ENCODE results near the gene ADIG. TPM values are rescaled to one million over a fixed set of nuclear protein-coding genes. Genes with fewer than 3 reads are reported as not detected.

ADIG gene
- total and polyA plus RNA-seq, 2 of the 13 experiments (the other 11 are each of a cell fraction or from before 2014, with no cell fraction given), result 0.15 TPM; not detected in 1

DNA sequence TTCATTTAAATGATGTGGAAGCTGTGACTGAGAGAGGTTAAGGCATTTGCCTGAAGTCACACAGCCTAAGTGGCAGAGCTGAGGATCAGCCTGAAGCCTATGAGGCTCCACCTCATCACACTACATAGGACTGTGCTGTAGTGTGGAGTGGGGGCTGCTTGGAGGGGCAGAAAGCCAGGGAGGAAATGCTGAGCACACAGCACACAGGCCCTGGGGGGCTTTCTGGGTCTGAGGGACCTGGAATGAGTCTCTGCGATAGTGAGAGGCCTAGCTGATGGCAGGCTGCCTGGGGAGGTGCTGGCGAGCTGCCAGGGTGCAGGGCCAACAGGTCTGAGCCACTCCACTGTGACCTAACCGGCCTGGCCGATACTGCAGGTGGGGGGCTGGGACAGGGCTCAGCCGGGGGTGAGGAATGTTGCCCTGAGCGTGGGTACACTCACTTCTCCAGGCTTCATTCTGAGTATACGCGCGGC, 18.4 kb downstream of the ADIG start (continued):
- TF ChIP-seq ZNF766 (CRISPR knock-in tag; IDR thresholded peaks at IDR 0.05; ENCODE audit: borderline replicate concordance), result no peak
- TF ChIP-seq, protein P1, sequence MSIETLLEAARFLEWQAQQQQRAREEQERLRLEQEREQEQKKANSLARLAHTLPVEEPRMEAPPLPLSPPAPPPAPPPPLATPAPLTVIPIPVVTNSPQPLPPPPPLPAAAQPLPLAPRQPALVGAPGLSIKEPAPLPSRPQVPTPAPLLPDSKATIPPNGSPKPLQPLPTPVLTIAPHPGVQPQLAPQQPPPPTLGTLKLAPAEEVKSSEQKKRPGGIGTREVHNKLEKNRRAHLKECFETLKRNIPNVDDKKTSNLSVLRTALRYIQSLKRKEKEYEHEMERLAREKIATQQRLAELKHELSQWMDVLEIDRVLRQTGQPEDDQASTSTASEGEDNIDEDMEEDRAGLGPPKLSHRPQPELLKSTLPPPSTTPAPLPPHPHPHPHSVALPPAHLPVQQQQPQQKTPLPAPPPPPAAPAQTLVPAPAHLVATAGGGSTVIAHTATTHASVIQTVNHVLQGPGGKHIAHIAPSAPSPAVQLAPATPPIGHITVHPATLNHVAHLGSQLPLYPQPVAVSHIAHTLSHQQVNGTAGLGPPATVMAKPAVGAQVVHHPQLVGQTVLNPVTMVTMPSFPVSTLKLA (IDR thresholded peaks at IDR 0.05), result no peak
- TF ChIP-seq ZNF883 (CRISPR knock-in tag; IDR thresholded peaks at IDR 0.05; ENCODE audit: not compliant biosample characterization), result no peak
- peak; percentile 55; the same call in 1 of the 2 replicates for TF ChIP-seq ZNF615 (CRISPR knock-in tag; IDR thresholded peaks at IDR 0.05; ENCODE audit: borderline replicate concordance)
- TF ChIP-seq, protein P2, sequence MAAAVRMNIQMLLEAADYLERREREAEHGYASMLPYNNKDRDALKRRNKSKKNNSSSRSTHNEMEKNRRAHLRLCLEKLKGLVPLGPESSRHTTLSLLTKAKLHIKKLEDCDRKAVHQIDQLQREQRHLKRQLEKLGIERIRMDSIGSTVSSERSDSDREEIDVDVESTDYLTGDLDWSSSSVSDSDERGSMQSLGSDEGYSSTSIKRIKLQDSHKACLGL (CRISPR knock-in tag; IDR thresholded peaks at IDR 0.05), result no peak
- no peak for TF ChIP-seq NCOA2 (CRISPR knock-in tag; IDR thresholded peaks at IDR 0.05)
- no peak for TF ChIP-seq ZNF382 (CRISPR knock-in tag; IDR thresholded peaks at IDR 0.05; ENCODE audit: borderline replicate concordance)
- no peak for TF ChIP-seq ZNF326 (CRISPR knock-in tag; IDR thresholded peaks at IDR 0.05; ENCODE audit: borderline replicate concordance)
- no peak for TF ChIP-seq PRMT3 (CRISPR knock-in tag; IDR thresholded peaks at IDR 0.05; ENCODE audit: borderline replicate concordance, low read depth)
- TF ChIP-seq SOX6 (IDR thresholded peaks at IDR 0.05), result no peak
- no peak for TF ChIP-seq SOX6 (CRISPR knock-in tag; IDR thresholded peaks at IDR 0.05)
- no peak for TF ChIP-seq ZNF567 (CRISPR knock-in tag; IDR thresholded peaks at IDR 0.05; ENCODE audit: borderline replicate concordance)
- TF ChIP-seq, protein P3, sequence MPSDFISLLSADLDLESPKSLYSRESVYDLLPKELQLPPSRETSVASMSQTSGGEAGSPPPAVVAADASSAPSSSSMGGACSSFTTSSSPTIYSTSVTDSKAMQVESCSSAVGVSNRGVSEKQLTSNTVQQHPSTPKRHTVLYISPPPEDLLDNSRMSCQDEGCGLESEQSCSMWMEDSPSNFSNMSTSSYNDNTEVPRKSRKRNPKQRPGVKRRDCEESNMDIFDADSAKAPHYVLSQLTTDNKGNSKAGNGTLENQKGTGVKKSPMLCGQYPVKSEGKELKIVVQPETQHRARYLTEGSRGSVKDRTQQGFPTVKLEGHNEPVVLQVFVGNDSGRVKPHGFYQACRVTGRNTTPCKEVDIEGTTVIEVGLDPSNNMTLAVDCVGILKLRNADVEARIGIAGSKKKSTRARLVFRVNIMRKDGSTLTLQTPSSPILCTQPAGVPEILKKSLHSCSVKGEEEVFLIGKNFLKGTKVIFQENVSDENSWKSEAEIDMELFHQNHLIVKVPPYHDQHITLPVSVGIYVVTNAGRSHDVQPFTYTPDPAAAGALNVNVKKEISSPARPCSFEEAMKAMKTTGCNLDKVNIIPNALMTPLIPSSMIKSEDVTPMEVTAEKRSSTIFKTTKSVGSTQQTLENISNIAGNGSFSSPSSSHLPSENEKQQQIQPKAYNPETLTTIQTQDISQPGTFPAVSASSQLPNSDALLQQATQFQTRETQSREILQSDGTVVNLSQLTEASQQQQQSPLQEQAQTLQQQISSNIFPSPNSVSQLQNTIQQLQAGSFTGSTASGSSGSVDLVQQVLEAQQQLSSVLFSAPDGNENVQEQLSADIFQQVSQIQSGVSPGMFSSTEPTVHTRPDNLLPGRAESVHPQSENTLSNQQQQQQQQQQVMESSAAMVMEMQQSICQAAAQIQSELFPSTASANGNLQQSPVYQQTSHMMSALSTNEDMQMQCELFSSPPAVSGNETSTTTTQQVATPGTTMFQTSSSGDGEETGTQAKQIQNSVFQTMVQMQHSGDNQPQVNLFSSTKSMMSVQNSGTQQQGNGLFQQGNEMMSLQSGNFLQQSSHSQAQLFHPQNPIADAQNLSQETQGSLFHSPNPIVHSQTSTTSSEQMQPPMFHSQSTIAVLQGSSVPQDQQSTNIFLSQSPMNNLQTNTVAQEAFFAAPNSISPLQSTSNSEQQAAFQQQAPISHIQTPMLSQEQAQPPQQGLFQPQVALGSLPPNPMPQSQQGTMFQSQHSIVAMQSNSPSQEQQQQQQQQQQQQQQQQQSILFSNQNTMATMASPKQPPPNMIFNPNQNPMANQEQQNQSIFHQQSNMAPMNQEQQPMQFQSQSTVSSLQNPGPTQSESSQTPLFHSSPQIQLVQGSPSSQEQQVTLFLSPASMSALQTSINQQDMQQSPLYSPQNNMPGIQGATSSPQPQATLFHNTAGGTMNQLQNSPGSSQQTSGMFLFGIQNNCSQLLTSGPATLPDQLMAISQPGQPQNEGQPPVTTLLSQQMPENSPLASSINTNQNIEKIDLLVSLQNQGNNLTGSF (CRISPR knock-in tag; IDR thresholded peaks at IDR 0.05), result no peak
- peak; percentile 52; the same call in 1 of the 2 replicates for TF ChIP-seq SPEN (CRISPR knock-in tag; IDR thresholded peaks at IDR 0.05; ENCODE audit: low read depth)
- TF ChIP-seq CBX5 (CRISPR knock-in tag; IDR thresholded peaks at IDR 0.05; ENCODE audit: borderline replicate concordance), result peak; percentile 69; the same call in 1 of the 2 replicates
- TF ChIP-seq, protein P4, sequence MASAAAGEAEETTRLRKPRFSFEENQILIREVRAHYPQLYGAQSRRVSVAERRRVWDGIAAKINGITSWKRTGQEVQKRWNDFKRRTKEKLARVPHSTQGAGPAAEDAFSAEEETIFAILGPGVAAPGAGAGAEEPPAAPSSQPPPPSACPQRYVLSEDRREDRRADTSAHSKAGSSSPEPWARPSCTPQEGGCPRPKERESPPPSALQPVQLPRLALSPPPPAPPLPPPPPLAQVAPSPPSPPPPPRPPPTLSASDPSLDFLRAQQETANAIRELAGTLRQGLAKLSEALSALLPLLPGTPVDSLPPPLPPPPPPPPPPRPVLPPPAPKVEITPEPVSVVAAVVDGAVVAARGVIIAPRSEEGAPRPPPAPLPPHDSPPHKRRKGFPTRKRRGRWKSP (CRISPR knock-in tag; IDR thresholded peaks at IDR 0.05), result no peak
- no peak for TF ChIP-seq NFIB (CRISPR knock-in tag; IDR thresholded peaks at IDR 0.05; ENCODE audit: borderline replicate concordance)
- no peak for TF ChIP-seq KDM3A (CRISPR knock-in tag; IDR thresholded peaks at IDR 0.05; ENCODE audit: low read depth)
- TF ChIP-seq, protein P5, sequence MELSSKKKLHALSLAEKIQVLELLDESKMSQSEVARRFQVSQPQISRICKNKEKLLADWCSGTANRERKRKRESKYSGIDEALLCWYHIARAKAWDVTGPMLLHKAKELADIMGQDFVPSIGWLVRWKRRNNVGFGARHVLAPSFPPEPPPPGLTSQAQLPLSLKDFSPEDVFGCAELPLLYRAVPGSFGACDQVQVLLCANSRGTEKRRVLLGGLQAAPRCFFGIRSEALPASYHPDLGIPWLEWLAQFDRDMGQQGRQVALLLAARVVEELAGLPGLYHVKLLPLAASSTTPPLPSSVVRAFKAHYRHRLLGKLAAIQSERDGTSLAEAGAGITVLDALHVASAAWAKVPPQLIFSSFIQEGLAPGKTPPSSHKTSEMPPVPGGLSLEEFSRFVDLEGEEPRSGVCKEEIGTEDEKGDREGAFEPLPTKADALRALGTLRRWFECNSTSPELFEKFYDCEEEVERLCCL (CRISPR knock-in tag; IDR thresholded peaks at IDR 0.05; ENCODE audit: borderline replicate concordance), result no peak
- TF ChIP-seq ZNF234 (CRISPR knock-in tag; conservative IDR thresholded peaks at IDR 0.05), result no peak

Measured in HepG2 (cell line).